HEK293T (cell line): ENCODE results near the gene NTN1.

Experiments
- NFRKB ChIP-seq: fragments of 450-650 bp; IDR thresholded peaks from 2 replicates; pipeline ENCODE4 v1.6.1; 2016; ENCODE audit warnings: mild to moderate bottlenecking, moderate library complexity
- TARDBP ChIP-seq: fragments of 450-650 bp; IDR thresholded peaks from 2 replicates; pipeline ENCODE4 v1.6.1; 2016
- ZNF384 ChIP-seq: fragments of 450-650 bp; IDR thresholded peaks from 2 replicates; pipeline ENCODE4 v1.6.1; 2016

GRCh38 chr17:9211133-9211765 lies 189.9 kb downstream of the NTN1 start:
- no peak for TF ChIP-seq NFRKB
- no peak for TF ChIP-seq TARDBP
- TF ChIP-seq ZNF384 = no peak
